GM12892 (cell line): ENCODE results near the gene C1orf35.

Experiments used
- POLR2A ChIP-seq: IDR thresholded peaks from 2 replicates; pipeline ENCODE4 v1.6.1; 2011; ENCODE audit warnings: low read depth, low read length, control low read depth
- POLR2AphosphoS5 ChIP-seq: IDR thresholded peaks from 2 replicates; pipeline ENCODE4 v1.6.1; 2011; ENCODE audit warnings: low read depth, low read length, control low read depth
- TAF1 ChIP-seq: IDR thresholded peaks from 2 replicates; pipeline ENCODE4 v1.6.1; 2011; ENCODE audit warnings: low read depth, mild to moderate bottlenecking, control low read depth, low read length, borderline replicate concordance

DNA sequence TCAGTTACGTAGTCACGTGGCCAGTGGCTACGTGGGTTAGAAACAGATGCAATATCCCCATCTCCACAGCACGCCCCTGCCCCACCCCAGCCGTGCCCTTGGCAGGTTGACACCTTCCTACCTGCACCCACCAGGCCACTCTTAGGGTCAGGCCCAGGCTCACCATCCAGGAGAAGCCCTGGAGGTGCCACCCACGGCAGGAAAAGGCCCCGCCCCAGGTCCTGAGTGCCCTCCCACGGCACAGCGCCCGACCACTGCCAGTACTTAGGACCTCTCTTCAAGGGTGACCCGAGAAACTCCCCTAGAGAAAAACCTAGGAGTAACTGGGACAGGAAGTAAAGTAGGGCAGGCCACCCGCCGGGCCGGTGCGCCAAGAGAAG, 1.5 kb downstream of the C1orf35 start:
- TF ChIP-seq POLR2A, result no peak
- no peak for TF ChIP-seq POLR2AphosphoS5
- no peak for TF ChIP-seq TAF1
